Brain microvascular endothelial cell (primary cell): Measurements from ENCODE around the gene TMEM51.

ENCODE experiments used
- DNase-seq: peaks from one replicate; pipeline ENCODE4 v3.0.0-alpha.2; 2020
- H3K27ac ChIP-seq: fragments of 250-450 bp; sonication (Bioruptor Pico); 2 replicates; pipeline ENCODE4 v1.5.1; 2020; ENCODE audit warnings: mild to moderate bottlenecking, moderate library complexity
- H3K27me3 ChIP-seq: fragments of 250-450 bp; sonication (Bioruptor Pico); replicated peaks from 2 replicates; pipeline ENCODE4 v1.5.1; 2020; ENCODE audit warnings: mild to moderate bottlenecking
- H3K36me3 ChIP-seq: fragments of 250-450 bp; sonication (Bioruptor Pico); replicated peaks from 2 replicates; pipeline ENCODE4 v1.5.1; 2020; ENCODE audit warnings: mild to moderate bottlenecking
- H3K4me3 ChIP-seq: 2 replicates; pipeline ENCODE4 v1.5.1; 2011; ENCODE audit warnings: low read depth, mild to moderate bottlenecking, control low read depth, low read length, moderate library complexity
- CTCF ChIP-seq: IDR thresholded peaks from 2 replicates; pipeline ENCODE4 v1.5.1; 2011; ENCODE audit warnings: low read depth, mild to moderate bottlenecking, moderate library complexity, low read length, control low read depth, inconsistent platforms; ENCODE audit errors: missing control alignments
- in situ Hi-C: cut with HindIII; loops from 2 replicates; pipeline ENCODE4 v1.10.0; 2017; ENCODE audit warnings: low sequenced_read_pairs, low pct_ligation_motif_present

The TMEM51 gene

GRCh38 chr1:15115542-15116330 is 37.8 kb upstream of the TMEM51 start:
- in situ Hi-C loops, result no loop called here
- no peak for TF ChIP-seq CTCF
- Histone ChIP-seq H3K27ac (no peak overlapping the region), H3K36me3 (no peaks in the 10 kb centered on the region), H3K27me3 (no peaks in the 10 kb centered on the region), H3K4me3 (no peak overlapping the region)
- no peak for DNase-seq

GRCh38 chr1:15116966-15117365 is 36.6 kb upstream of the TMEM51 start:
- Histone ChIP-seq H3K27me3 (no peaks in the 10 kb centered on the region), H3K36me3 (no peaks in the 10 kb centered on the region), H3K4me3 (no peak overlapping the region), H3K27ac (no peak overlapping the region)
- in situ Hi-C loops, result no loop called here
- TF ChIP-seq CTCF, result no peak
- no peak for DNase-seq

- Histone ChIP-seq H3K27ac (no peak overlapping the region), H3K36me3 (no peaks in the 10 kb centered on the region), H3K4me3 (no peak overlapping the region), H3K27me3 (peaks cover under 1% of the 10 kb centered on the region)
- TF ChIP-seq CTCF, result no peak
- in situ Hi-C loops, result no loop called here
- no peak for DNase-seq
Observed at GRCh38 chr1:15117671-15118325, 35.7 kb upstream of the TMEM51 start.

GRCh38 chr1:15118579-15118978 is 35.0 kb upstream of the TMEM51 start:
- in situ Hi-C loops, result no loop called here
- Histone ChIP-seq H3K36me3 (no peaks in the 10 kb centered on the region), H3K4me3 (no peak overlapping the region), H3K27ac (no peak overlapping the region), H3K27me3 (peaks cover 2% of the 10 kb centered on the region)
- no peak for TF ChIP-seq CTCF
- no peak for DNase-seq

GRCh38 chr1:15120251-15120945 is 33.1 kb upstream of the TMEM51 start:
- Histone ChIP-seq H3K4me3 (no peak overlapping the region), H3K27ac (no peak overlapping the region), H3K36me3 (no peaks in the 10 kb centered on the region), H3K27me3 (peaks cover 2% of the 10 kb centered on the region)
- DNase-seq, result no peak
- in situ Hi-C loops, result no loop called here
- TF ChIP-seq CTCF, result no peak
